IMR-90 (cell line): ENCODE results near the gene LIPM. TPM values are rescaled to one million over a fixed set of nuclear protein-coding genes. Genes with fewer than 3 reads are reported as not detected.

Experiments used
- ATAC-seq: fragments of 200-7000 bp; cut with Tn5 transposase; 2 replicates; pipeline ENCODE4 v1.9.1; 2020; ENCODE audit warnings: low read depth, mild to moderate bottlenecking, moderate library complexity
- BruUV-seq: library from RNA; stranded (reverse); fragments of 400-500 nt; replicated peaks from 2 replicates; lab custom pipeline; 2021; lab: Mats Ljungman, UMichigan
- CTCF ChIA-PET: fragments of 300-600 bp; formaldehyde crosslinking; extraction: SDS; loops from one replicate; lab custom pipeline; 2021; ENCODE audit warnings: antibody characterized with exemption; lab: Yijun Ruan, JAX
- POLR2A ChIA-PET: fragments of 300-600 bp; sonication (Branson Sonifier 250); formaldehyde crosslinking; loops from one replicate; lab custom pipeline; 2022; ENCODE audit warnings: antibody characterized with exemption; ENCODE audit not compliant: unreplicated experiment; lab: Charles Lee
- DNase-seq: peaks from one replicate; pipeline ENCODE4 v3.0.0; 2013
- H2AFZ ChIP-seq: replicated peaks from 2 replicates; pipeline ENCODE3; 2013; ENCODE audit warnings: low read length, mild to moderate bottlenecking; ENCODE audit not compliant: poor library complexity
- H2AK5ac ChIP-seq: 2 replicates; pipeline ENCODE4 v1.6.1; 2013; ENCODE audit warnings: low read depth, low read length, inconsistent platforms
- H2AK9ac ChIP-seq: replicated peaks from 2 replicates; pipeline ENCODE3; 2013; ENCODE audit warnings: mild to moderate bottlenecking, low read depth, low read length, moderate library complexity; ENCODE audit not compliant: poor library complexity
- H2BK120ac ChIP-seq: 2 replicates; pipeline ENCODE4 v1.6.1; 2013; ENCODE audit warnings: low read depth, low read length, inconsistent platforms
- H2BK15ac ChIP-seq: 3 replicates; pipeline ENCODE4 v1.6.1; 2013; ENCODE audit warnings: low read depth, low read length, inconsistent platforms
- H2BK20ac ChIP-seq: 2 replicates; pipeline ENCODE4 v1.6.1; 2013; ENCODE audit warnings: low read depth, mild to moderate bottlenecking, inconsistent platforms, low read length, moderate library complexity
- H2BK5ac ChIP-seq: 2 replicates; pipeline ENCODE4 v1.6.1; 2013; ENCODE audit warnings: mild to moderate bottlenecking, low read depth, low read length, inconsistent platforms; ENCODE audit not compliant: poor library complexity, severe bottlenecking
- H3K14ac ChIP-seq: replicated peaks from 2 replicates; pipeline ENCODE4 v1.6.1; 2013; ENCODE audit warnings: low read depth, low read length, inconsistent platforms
- H3K18ac ChIP-seq: 2 replicates; pipeline ENCODE4 v1.6.1; 2013; ENCODE audit warnings: low read depth, low read length, control low read depth
- H3K23ac ChIP-seq: 2 replicates; pipeline ENCODE4 v1.6.1; 2013; ENCODE audit warnings: low read depth, low read length, inconsistent platforms
- H3K27ac ChIP-seq: 2 replicates; pipeline ENCODE4 v1.5.1; 2013; ENCODE audit warnings: mild to moderate bottlenecking, control low read depth, low read length; ENCODE audit not compliant: insufficient read depth
- H3K27me3 ChIP-seq: 2 replicates; pipeline ENCODE4 v1.6.1; 2013; ENCODE audit warnings: low read length; ENCODE audit not compliant: control insufficient read depth, insufficient read depth
- H3K36me3 ChIP-seq: 2 replicates; pipeline ENCODE4 v1.6.1; 2013; ENCODE audit warnings: low read length, mixed read lengths; ENCODE audit not compliant: control insufficient read depth, insufficient read depth
- H3K4ac ChIP-seq: 2 replicates; pipeline ENCODE4 v1.6.1; 2013; ENCODE audit warnings: low read depth, low read length, inconsistent platforms
- H3K4me1 ChIP-seq: 2 replicates; pipeline ENCODE4 v1.6.1; 2013; ENCODE audit warnings: low read length, mixed read lengths; ENCODE audit not compliant: control insufficient read depth, insufficient read depth
- H3K4me2 ChIP-seq: 2 replicates; pipeline ENCODE4 v1.6.1; 2013; ENCODE audit warnings: low read depth, mild to moderate bottlenecking, control low read depth, low read length, moderate library complexity
- H3K4me3 ChIP-seq: 2 replicates; pipeline ENCODE4 v1.5.1; 2013; ENCODE audit warnings: low read depth, mild to moderate bottlenecking, control low read depth, low read length, moderate library complexity; ENCODE audit not compliant: insufficient read depth
- H3K56ac ChIP-seq: 2 replicates; pipeline ENCODE4 v1.6.1; 2013; ENCODE audit warnings: low read length, inconsistent platforms; ENCODE audit not compliant: insufficient read depth; ENCODE audit errors: extremely low read depth
- H3K79me1 ChIP-seq, 2 experiments: 2 replicates each; pipeline ENCODE4 v1.6.1; 2013; ENCODE audit warnings: low read length in 2 of 2, inconsistent platforms in 1 of 2, low read depth in 1 of 2
- H3K9ac ChIP-seq: 2 replicates; pipeline ENCODE4 v1.6.1; 2013; ENCODE audit warnings: low read depth, low read length, control low read depth
- H3K9me1 ChIP-seq: 2 replicates; pipeline ENCODE4 v1.6.1; 2013; ENCODE audit warnings: low read length, inconsistent platforms; ENCODE audit not compliant: insufficient read depth
- H3K9me3 ChIP-seq: 2 replicates; pipeline ENCODE4 v1.6.1; 2013; ENCODE audit warnings: low read length; ENCODE audit not compliant: control insufficient read depth, insufficient read depth
- H4K20me1 ChIP-seq: 2 replicates; pipeline ENCODE4 v1.6.1; 2013; ENCODE audit warnings: low read length, inconsistent platforms; ENCODE audit not compliant: insufficient read depth
- H4K5ac ChIP-seq: 2 replicates; pipeline ENCODE4 v1.6.1; 2013; ENCODE audit warnings: mild to moderate bottlenecking, low read depth, low read length, control low read depth
- H4K8ac ChIP-seq, 2 experiments: 2 replicates each; pipeline ENCODE4 v1.6.1; 2013; ENCODE audit warnings: low read depth in 2 of 2, low read length in 2 of 2, control low read depth in 1 of 2, inconsistent platforms in 1 of 2
- H4K91ac ChIP-seq: 2 replicates; pipeline ENCODE4 v1.6.1; 2013; ENCODE audit warnings: low read depth, low read length, inconsistent platforms; ENCODE audit not compliant: insufficient read depth
- BHLHE40 ChIP-seq: fragments of 150-350 bp; IDR thresholded peaks from 2 replicates; pipeline ENCODE4 v1.6.1; 2016; ENCODE audit warnings: mild to moderate bottlenecking, low read depth, low read length
- FOS ChIP-seq: fragments of 150-350 bp; IDR thresholded peaks from 2 replicates; pipeline ENCODE4 v1.6.1; 2016; ENCODE audit warnings: low read depth, low read length
- MAZ ChIP-seq: IDR thresholded peaks from 2 replicates; pipeline ENCODE4 v1.6.1; 2012; ENCODE audit warnings: low read depth, mild to moderate bottlenecking, low read length, improper control_type of control experiment, moderate library complexity, borderline replicate concordance
- NFE2L2 ChIP-seq: fragments of 150-350 bp; IDR thresholded peaks from 2 replicates; pipeline ENCODE4 v1.6.1; 2016; ENCODE audit warnings: low read depth, mild to moderate bottlenecking, low read length
- SMC3 ChIP-seq: fragments of 150-350 bp; IDR thresholded peaks from 2 replicates; pipeline ENCODE4 v1.6.1; 2016; ENCODE audit warnings: low read depth, mild to moderate bottlenecking, antibody characterized with exemption, low read length, moderate library complexity
- USF2 ChIP-seq: fragments of 150-350 bp; IDR thresholded peaks from 2 replicates; pipeline ENCODE4 v1.6.1; 2017; ENCODE audit warnings: mild to moderate bottlenecking, antibody characterized with exemption, low read length, low read depth
- WGBS, 2 experiments: methylation state at CpG; one replicate each; pipeline versions ENCODE4 v1.1.5 to v1.1.7; 2013; ENCODE audit warnings: missing lambda C conversion rate in 2 of 2; ENCODE audit not compliant: insufficient read length in 1 of 2; ENCODE audit errors: extremely low coverage in 2 of 2; 5-methylcytosine and 5-hydroxymethylcytosine counted together
- dilution Hi-C: fragments of 300-500 bp; cut with HindIII; formaldehyde crosslinking; loops from one replicate; pipeline ENCODE4 v1.14.3; 2018; ENCODE audit warnings: low sequenced_read_pairs; ENCODE audit not compliant: unreplicated experiment
- in situ Hi-C: fragments of 300-500 bp; cut with MboI; formaldehyde crosslinking; loops from 3 replicates; pipeline ENCODE4 v1.14.3; 2019; ENCODE audit warnings: low sequenced_read_pairs, inconsistent platforms, mixed read lengths
- intact Hi-C: fragments of 100-400 bp; cut with micrococcal nuclease; formaldehyde crosslinking; loops from 2 replicates; pipeline ENCODE4 v1.10.0; 2022
- polyA plus RNA-seq, 3 experiments: library from polyadenylated mRNA; depleted of rRNA; stranded (reverse); fragments of >200 nt; gene quantifications; 2 replicates each; pipeline ENCODE4 v1.2.3, GENCODE V29; 2012; ENCODE audit warnings: low replicate concordance in 1 of 3
- total RNA-seq: library from RNA; depleted of rRNA; stranded (reverse); fragments of >200 nt; gene quantifications from 2 replicates; pipeline ENCODE4 v1.2.3, GENCODE V29; 2012
- TF ChIP-seq, protein P1 (sequence below): fragments of 150-350 bp; IDR thresholded peaks from 2 replicates; pipeline ENCODE4 v1.6.1; 2016; ENCODE audit warnings: low read depth, mild to moderate bottlenecking, low read length, moderate library complexity, borderline replicate concordance
- TF ChIP-seq, protein P2 (sequence below): conservative IDR thresholded peaks from 2 replicates; pipeline ENCODE4 v1.5.1; 2012; ENCODE audit warnings: mild to moderate bottlenecking, low read depth, low read length, improper control_type of control experiment

The LIPM gene
- total and polyA plus RNA-seq, 2 of the 4 experiments (the other 2 are of a cell fraction) = not detected

- no CpG with 5 or more reads among the region's 1 CpG for WGBS, 2 experiments
- Histone ChIP-seq H3K9ac (no peak overlapping the region), H4K91ac (no peak overlapping the region), H3K14ac (no peak overlapping the region), H2BK20ac (no peak overlapping the region), H2BK120ac (no peak overlapping the region), H3K4me2 (no peak overlapping the region), H4K8ac (no peak overlapping the region), H2AK9ac (no peak overlapping the region), H4K5ac (no peak overlapping the region), H3K27me3 (peaks cover 12% of the 10 kb centered on the region; the same call in 1 of the 2 replicates), H2BK15ac (no peak overlapping the region), H2BK5ac (no peak overlapping the region), H3K18ac (no peak overlapping the region), H3K4me3 (no peak overlapping the region), H2AFZ (no peak overlapping the region), H4K20me1 (no peaks in the 10 kb centered on the region), H3K27ac (no peak overlapping the region), H2AK5ac (no peak overlapping the region), H3K9me3 (no peaks in the 10 kb centered on the region), H3K79me1 (no peaks in the 10 kb centered on the region), H3K9me1 (no peaks in the 10 kb centered on the region), H3K4ac (no peak overlapping the region), H3K4me1 (no peaks in the 10 kb centered on the region), H3K56ac (no peak overlapping the region), H3K36me3 (no peaks in the 10 kb centered on the region), H3K23ac (no peak overlapping the region)
- dilution Hi-C loops (no loop called here), intact Hi-C loops (no loop called here), in situ Hi-C loops (no loop called here)
- ATAC-seq (no peak), DNase-seq (no peak)
- ChIA-PET CTCF (no interaction called here), POLR2A (no interaction called here)
- BruUV-seq = no TSS peak
- TF ChIP-seq SMC3 = no peak
- no peak for TF ChIP-seq NFE2L2
- TF ChIP-seq BHLHE40 = no peak
- TF ChIP-seq FOS = no peak
- TF ChIP-seq, protein P1, sequence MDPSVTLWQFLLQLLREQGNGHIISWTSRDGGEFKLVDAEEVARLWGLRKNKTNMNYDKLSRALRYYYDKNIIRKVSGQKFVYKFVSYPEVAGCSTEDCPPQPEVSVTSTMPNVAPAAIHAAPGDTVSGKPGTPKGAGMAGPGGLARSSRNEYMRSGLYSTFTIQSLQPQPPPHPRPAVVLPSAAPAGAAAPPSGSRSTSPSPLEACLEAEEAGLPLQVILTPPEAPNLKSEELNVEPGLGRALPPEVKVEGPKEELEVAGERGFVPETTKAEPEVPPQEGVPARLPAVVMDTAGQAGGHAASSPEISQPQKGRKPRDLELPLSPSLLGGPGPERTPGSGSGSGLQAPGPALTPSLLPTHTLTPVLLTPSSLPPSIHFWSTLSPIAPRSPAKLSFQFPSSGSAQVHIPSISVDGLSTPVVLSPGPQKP = no peak
- TF ChIP-seq, protein P2, sequence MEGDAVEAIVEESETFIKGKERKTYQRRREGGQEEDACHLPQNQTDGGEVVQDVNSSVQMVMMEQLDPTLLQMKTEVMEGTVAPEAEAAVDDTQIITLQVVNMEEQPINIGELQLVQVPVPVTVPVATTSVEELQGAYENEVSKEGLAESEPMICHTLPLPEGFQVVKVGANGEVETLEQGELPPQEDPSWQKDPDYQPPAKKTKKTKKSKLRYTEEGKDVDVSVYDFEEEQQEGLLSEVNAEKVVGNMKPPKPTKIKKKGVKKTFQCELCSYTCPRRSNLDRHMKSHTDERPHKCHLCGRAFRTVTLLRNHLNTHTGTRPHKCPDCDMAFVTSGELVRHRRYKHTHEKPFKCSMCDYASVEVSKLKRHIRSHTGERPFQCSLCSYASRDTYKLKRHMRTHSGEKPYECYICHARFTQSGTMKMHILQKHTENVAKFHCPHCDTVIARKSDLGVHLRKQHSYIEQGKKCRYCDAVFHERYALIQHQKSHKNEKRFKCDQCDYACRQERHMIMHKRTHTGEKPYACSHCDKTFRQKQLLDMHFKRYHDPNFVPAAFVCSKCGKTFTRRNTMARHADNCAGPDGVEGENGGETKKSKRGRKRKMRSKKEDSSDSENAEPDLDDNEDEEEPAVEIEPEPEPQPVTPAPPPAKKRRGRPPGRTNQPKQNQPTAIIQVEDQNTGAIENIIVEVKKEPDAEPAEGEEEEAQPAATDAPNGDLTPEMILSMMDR = no peak
- no peak for TF ChIP-seq MAZ
- no peak for TF ChIP-seq USF2
These were observed 36.7 kb upstream of the LIPM start for GRCh38 chr10:88765816-88766215.
